LNCaP clone FGC (cell line): ENCODE data around the gene IGFALS.

Experiments used
- DNase-seq: peaks from one replicate; pipeline ENCODE4 v3.0.0-alpha.2; 2011; ENCODE audit warnings: low read depth
- H3K4me3 ChIP-seq: 2 replicates; pipeline ENCODE4 v1.5.1; 2011; ENCODE audit warnings: mild to moderate bottlenecking, low read depth, low read length, control low read depth
- TF ChIP-seq, protein P1 (sequence below): IDR thresholded peaks from 2 replicates; pipeline ENCODE4 v1.5.1; 2012; ENCODE audit warnings: mild to moderate bottlenecking; ENCODE audit not compliant: control insufficient read depth, insufficient read depth; ENCODE audit errors: extremely low read depth

The IGFALS gene

DNA sequence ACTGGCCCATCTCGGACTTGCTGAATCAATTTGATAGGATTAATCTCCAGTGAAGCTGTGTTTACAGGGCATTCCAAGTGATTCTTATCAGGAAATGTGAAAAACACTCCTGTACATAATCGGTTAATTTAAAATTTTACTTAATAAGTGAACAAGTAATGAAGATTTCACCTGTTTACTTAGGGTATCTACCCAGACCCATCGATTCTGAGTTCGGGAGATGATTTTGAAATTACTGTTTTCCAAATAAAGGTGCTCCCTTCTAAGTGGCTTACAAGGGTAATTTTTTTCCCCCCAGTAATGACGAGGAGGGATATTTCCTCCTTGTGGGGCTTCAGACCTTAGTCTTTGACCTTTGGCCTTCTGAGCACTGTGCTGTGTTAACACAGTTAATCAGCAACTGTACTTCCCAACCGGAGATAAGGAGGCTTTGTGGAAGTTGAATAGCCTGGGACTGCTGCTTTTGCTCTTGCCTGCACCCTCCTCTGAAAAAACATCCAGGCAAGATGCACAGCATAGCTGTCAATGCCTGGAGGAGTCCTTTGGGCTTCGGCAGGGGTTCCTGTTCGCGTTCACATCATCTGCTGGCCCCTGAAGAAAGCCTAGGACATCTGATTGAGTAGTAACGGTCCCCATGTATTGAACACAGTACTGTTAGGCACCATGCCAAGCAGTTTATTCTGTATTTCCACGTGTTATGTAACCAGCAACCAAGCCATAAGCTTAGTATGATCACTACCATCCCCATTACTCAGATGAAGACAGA is 35.3 kb upstream of the IGFALS start:
- peak overlapping the region; percentile 72 for H3K4me3 ChIP-seq
- no peak for DNase-seq
- TF ChIP-seq, protein P1, sequence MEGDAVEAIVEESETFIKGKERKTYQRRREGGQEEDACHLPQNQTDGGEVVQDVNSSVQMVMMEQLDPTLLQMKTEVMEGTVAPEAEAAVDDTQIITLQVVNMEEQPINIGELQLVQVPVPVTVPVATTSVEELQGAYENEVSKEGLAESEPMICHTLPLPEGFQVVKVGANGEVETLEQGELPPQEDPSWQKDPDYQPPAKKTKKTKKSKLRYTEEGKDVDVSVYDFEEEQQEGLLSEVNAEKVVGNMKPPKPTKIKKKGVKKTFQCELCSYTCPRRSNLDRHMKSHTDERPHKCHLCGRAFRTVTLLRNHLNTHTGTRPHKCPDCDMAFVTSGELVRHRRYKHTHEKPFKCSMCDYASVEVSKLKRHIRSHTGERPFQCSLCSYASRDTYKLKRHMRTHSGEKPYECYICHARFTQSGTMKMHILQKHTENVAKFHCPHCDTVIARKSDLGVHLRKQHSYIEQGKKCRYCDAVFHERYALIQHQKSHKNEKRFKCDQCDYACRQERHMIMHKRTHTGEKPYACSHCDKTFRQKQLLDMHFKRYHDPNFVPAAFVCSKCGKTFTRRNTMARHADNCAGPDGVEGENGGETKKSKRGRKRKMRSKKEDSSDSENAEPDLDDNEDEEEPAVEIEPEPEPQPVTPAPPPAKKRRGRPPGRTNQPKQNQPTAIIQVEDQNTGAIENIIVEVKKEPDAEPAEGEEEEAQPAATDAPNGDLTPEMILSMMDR: no peak

DNA sequence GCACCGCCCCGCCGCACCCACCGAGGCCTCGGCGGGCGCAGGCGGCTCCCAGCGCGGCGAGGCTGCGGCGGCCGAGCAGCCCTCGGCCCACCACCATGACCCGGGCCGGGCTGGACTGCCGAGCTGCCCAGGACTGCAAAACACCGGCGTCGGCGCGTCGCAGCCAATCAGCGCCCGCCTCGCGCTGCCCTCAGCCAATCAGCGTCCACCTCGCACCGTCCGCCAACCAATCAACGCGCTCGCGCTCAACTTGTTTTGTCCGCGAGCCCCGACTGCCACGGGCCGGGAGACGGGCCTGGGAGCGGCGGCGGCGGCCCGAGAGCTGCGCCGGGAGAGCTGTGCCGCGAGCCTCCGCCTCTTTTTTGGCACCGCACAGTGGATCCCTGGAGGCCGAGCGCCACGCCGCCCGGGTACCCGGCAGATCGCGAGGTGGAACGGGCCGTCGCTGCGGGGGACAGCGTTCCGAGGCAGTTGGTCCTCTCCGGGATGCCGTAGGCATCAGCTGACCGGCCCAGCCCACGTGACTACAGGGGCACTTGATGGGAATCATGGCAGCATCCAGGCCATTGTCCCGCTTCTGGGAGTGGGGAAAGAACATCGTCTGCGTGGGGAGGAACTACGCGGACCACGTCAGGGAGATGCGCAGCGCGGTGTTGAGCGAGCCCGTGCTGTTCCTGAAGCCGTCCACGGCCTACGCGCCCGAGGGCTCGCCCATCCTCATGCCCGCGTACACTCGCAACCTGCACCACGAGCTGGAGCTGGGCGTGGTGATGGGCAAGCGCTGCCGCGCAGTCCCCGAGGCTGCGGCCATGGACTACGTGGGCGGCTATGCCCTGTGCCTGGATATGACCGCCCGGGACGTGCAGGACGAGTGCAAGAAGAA is 33.4 kb upstream of the IGFALS start, which contains the start of the genes FAHD1 and HAGH:
TSS of gene FAHD1 (plus strand) at position 516 of the 883 bp plus-strand sequence. CDS start at position 549, 33 bp downstream.
TSS of gene HAGH (minus strand) at position 135 of the 883 bp plus-strand sequence. CDS start at position 97, 38 bp downstream.
- DNase-seq: peak; percentile 85
- TF ChIP-seq, protein P1: no peak
- H3K4me3 ChIP-seq: peak within 1 kb of the TSS; percentile 72

DNA sequence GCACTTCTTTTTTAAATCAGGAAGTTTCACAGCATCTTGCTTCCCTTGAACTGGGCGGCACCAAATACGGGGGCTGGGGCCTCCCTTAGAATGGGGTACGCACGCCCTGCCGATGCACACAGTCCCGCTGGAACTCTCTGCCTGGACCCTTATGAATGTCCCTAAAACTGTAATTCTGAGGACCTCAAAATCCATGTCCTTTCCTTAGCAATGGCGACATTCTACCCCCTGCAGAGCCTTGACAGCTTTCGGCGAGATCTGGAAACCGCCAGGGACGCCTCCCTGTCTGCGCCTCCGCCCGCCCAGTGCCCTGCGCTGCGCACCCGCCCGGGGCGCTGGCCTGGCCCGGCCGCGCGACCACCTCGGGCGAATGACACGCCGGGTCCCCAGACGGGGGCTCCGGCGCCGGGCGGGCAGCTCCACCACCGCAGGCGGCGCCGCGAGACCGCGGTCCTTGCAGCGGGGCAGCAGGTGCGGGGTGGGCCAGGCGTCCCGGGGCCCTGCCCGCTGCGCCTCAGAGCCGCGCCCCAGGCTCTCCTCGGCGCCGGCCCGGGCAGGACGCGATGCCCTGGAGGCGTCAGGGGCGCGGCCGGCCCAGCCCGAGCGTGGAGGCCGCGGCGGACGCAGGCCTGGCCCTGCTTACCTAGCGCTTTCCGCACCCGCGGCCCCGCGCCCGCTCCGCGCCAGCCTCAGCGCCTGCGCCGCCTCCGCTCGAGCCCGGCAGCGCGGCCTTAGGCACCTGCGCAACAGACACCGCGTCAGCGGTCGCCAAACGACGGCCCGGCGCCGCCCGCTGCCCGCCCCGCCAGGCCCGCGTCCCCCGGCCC is 32.6 kb upstream of the IGFALS start:
- no peak for DNase-seq
- H3K4me3 ChIP-seq: peak overlapping the region; percentile 72
- TF ChIP-seq, protein P1: no peak

DNA sequence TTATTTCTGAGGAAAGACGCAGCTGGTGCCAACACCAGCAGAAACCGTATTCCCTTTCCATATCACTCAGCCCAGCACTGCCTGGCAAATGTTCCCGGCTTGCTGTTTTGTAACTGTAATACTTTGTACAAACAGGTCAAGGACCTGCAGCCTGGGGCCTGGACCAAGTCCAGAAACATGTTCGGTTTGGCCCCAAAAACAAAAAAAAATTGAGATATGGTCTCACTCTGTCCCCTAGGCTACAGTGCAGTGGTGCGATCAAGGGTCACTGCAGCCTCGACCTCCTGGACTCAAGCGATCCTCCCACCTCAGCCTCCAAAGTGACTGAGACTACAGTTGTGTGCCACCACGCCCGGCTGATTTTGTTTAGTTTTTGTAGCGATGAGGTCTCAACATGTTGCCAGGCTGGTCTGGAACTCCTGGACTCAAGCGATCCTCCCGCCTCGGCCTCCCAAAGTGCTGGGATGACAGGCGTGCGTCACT is 31.9 kb upstream of the IGFALS start:
- peak overlapping the region; percentile 72 for H3K4me3 ChIP-seq
- TF ChIP-seq, protein P1: no peak
- no peak for DNase-seq

DNA sequence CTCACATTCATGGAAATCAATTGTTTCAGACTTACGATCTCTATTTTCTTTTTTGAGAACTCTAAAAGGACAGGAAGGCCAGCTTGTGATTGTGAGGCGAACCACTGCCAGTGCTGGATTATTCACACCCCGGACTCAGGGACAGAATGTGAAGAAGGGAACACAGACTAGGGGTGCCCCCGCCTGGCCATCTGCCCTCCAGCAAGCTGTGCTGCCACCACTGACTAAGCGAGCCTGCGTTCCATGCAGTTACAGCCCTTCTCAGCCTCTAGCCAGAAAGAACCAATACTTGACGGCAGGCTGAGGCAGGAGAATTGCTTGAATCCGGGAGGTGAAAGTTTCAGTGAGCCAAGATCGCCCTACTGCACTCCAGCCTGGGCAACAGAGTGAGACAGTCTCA is 30.3 kb upstream of the IGFALS start:
- no peak overlapping the region for H3K4me3 ChIP-seq
- DNase-seq: no peak
- TF ChIP-seq, protein P1: 0 out of 2 replicates have a peak, but pooled peaks have one; percentile 4

DNA sequence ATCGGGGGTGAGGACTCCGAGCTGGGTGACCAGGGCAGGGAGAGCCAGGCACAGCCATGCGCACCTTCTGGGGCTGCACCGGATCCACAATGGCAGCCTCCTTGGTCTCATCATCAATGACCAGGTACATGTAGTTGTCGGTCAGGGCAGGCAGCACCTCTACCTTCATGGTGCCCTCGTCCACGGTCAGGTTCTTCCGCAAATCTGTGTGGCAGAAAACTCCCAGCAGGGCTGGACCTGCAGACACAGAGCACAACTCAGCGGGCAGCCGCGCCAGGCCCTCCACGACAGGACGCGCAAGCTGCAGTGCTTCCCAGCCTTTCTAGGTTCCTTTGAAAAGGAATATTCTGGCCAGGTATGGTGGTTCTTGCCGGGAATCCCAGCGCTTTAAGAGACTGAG is 29.3 kb upstream of the IGFALS start:
- TF ChIP-seq, protein P1: no peak
- DNase-seq: no peak

More for the DNA sequence above, 29.3 kb upstream of the IGFALS start:
- no peak overlapping the region for H3K4me3 ChIP-seq
